Suppressor macrophage treated with lipopolysaccharide for 4 hours (primary cell): Measurements from ENCODE around the gene PPP2R2C.

Experiments used
- DNase-seq: peaks from one replicate; pipeline ENCODE4 v3.0.0-alpha.2; 2020

Gene PPP2R2C

DNA sequence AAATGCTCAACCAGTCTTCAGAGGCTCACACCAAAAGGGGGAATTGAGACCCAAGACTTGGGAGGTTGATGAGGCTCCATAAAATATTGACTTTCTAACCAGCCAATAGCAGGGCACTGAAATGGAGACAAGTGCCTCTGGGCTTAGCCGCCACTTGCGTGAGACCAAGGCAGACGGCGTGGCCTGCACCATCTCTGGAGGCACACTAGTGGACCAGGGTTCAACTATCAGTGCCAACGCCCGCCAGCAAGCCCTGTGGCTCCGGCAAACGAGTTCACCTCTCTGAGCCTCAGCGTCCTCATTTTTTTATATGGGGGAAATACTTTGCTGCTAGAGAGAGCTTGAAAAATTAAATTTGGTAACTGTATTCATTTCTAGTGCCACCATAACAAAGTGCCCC, 50.3 kb downstream of the PPP2R2C start:
- no peak for DNase-seq

DNA sequence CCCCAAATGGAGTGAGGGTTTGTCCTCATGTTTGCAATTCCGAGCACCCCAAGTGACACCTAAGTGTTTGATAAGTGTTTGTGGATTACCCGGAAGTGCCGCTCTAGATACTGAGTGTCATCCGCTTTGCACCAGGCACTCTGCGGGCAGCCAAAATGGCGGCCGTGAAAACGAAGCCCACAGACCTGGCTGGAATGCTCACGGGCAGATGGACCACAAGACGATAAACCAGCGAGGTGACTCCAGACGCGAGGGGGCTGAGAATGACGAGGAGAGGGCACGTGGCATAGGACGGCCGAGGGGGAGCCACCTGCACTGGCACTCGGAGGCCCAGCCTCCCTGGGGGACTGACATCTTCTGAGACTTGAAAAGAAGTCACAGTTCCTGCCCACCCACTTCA, 51.0 kb downstream of the PPP2R2C start:
- no peak for DNase-seq

DNA sequence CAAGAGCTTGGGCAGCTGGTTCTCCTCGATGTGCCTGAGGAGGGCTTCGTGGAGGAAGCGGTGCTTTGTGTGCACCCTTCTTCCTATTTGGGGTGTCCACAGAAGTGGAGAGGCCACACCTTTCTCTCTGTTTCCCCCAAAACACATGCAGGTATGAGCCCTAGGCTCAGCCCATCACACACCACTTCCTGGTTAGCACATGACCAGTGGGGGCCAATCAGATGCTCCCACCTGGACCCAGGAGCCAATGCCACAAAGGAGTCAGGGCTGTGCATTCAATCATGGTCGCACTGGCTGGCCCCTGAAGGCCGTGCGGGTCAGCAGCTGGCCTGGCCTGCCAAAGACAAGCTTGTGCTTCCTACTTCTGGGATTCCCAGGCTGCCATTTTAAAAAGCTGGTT, 51.4 kb downstream of the PPP2R2C start:
- DNase-seq: no peak

DNA sequence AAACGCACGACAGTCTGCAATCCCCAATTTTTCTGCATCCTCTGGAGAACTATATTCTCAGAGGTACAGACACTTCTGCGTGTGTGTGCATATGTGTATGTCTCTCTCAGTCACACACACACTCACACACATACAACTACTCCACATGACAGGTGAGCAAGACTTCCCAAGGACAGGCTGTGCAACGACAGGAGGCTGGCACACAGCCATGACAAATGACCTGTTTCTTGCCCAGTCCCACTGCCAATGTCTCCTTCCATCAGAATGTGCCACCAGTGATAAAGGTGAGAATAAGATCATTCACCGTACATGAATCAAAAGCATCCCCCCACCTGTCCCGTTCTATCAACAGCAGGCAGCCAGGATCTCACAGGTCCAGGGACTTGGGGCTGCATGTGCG, 52.4 kb downstream of the PPP2R2C start:
- no peak for DNase-seq

DNA sequence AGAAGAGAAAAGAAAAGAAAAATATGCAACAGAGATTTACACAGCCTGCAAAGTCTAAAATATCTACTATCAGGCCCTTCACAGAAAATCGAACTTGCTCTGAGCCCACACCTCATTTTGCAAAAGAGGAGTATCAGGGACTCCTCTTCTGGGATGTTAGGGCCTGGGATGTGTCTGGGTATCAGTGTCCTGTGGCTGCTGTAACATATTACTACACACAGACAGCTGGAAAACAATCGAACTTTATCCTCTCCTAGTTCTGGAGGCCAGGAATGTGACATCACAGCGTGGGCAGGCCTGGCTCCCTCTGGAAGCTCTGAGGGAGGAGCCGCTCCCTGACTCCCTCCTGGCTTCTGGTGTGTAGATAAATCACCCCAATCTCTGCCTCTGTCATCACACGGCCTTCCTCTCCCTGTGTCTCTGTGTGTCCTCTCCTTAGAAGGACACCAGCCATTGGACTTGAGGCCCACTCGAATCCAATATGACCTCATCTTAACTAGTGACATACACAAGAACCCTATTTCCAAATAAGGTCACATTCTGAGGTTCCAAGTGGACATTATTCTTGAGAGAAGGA, 52.9 kb downstream of the PPP2R2C start:
- DNase-seq: no peak

DNA sequence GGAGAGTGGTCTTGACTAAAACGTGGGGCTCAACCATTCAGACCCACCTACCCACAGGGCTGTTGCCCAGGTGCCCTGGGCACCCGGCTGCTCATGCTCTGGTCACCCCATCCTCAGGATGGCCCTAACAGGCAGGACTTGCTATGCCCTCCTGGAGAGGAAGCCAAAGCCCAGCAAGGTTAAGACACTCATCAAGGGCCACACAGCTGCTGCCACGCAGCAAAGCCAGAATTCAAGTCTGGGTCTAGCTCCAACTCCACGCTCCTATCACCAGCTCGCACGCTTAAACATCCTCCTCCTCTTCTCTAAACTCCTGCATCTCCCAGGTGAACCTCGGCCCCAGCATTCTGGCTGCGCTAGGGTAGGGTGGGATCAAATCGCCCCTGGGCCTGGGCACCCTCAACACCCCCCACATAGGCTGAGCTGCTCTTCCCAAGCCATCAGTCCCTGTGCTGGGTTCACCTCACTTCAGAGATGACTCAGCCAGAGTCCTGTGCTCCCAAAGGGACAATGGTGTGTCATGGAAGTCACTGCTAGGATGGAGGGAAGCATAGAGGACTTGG, 54.1 kb downstream of the PPP2R2C start:
- no peak for DNase-seq

DNA sequence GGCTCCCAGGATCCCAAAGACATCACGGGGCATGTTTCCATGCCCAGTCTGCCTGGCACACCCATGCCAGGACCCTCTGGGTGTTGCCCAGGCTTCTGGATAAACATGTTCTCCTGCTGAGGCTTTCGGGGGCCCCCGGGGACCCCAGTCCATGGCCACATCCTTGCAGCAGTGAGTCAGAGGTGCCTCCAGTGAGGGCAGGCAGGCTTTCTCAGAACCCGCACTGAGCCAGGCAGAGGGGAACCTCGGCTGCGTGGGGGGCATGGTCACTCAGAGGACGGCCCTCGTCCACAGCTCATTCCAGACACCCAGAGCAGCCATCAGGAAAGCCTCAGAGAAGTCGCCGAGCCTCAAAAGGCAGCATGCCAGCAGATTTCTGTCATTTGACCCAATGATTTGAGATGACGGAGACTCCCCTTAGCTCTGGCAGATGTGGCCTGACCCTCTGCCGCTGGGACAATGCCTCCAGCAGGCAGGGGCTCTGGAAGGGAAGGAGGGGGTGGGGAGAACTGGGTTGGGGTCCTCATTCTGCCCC, 54.8 kb downstream of the PPP2R2C start:
- DNase-seq: no peak

DNA sequence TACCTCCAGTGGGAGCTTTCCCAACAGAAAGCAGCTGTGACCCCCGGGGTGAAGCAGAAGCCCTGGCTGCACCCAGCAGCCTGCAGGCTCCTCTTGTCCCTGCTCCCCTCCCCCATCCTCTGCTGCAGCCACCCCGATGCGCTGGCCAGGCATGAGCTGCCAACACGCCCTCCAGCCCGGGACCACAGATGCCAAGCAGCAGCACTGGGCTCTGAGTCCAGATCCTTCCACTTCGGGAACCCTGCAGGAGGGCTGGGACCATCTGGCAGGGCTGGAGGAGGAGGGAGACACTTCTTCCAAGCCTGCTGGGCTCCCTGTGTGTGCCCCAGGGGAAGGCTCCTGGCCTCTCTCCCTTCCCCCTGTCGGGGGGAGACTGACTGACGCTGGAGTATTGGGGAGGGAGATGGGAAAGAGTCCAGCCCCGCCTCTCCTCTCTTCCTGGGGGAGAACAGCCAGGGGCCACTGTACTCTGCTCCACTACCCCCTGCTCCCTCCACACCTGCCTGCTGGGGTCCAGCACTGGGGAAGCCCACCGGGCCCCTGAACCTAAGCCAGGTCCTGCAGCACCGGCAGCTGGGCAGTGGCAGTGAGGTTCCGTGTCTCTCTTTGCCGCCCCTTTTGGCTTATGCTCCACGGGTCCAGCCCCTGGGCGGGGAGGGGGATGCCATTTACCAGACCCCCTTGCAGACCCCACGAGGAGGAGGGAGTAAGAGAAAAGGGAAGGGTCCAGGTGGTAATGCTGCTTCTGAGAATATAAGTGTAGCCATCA, 55.7 kb downstream of the PPP2R2C start:
- DNase-seq: no peak

DNA sequence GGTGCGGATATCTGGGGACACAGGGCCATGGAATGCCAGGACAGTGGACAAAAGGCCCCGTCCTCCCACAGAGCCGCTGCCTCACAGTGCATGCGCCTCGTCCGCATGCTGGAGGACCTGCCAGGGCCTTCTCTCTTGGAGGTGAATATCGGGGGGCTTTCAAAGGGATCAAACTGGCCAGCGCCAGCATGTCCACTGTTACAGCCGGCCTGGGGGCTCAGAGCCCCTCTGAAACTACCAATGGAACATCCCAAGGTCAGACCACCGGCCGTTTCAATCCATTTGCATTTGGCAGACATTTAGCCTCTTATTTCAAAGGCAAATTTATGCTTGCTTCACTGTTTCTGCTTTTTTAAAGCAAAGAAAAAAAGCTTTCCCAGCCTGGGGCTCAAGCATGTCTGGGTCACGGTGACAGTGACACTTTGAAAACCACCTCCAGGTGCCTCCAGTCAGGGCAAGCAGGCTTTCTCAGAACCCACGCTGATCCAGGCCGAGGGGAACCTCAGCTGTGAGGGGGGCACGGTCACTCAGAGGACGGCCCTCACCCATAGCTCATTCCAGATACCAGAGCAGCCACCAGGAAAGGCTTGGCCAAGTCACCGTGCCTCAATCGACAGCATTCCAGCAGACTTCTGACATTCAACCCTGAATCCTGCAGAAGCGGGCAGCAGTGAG, 57.2 kb downstream of the PPP2R2C start:
- DNase-seq: no peak

DNA sequence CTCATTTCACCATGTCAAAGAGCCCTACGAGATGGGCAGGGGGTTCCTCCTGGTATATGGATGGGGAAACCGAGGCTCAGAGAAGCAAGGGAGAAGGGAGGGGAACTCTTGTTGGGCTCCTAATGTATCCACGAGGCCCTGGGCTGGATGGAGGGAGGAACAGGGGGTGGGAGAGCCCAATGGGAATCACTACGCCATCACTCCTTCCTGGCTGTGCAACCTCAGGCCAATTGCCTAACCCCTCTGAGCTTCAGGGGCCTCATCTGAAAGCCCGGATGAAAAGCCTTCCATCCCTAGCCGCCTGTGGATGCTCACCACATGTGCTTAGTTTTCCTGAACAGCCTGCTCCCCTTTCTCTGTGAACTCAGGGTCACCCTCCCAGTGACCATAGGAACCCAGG, 57.8 kb downstream of the PPP2R2C start:
- DNase-seq: no peak

DNA sequence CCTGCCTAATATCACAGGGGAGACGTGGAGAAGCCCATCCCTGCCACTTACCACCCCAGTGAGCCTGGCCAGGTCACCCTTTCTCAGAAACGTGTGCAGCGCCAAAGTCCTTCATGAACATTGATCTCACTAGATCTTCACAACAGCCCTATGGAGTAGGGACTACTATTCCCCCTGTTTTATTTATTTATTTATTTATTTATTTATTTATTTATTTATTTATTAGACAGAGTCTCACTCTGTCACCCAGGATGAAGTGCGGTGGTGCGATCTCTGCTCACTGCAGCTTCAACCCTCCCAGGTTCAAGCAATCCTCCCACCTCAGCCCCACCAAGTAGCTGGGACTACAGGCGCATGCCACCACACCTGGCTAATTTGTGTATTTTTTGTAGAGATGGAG, 61.8 kb downstream of the PPP2R2C start:
- no peak for DNase-seq

DNA sequence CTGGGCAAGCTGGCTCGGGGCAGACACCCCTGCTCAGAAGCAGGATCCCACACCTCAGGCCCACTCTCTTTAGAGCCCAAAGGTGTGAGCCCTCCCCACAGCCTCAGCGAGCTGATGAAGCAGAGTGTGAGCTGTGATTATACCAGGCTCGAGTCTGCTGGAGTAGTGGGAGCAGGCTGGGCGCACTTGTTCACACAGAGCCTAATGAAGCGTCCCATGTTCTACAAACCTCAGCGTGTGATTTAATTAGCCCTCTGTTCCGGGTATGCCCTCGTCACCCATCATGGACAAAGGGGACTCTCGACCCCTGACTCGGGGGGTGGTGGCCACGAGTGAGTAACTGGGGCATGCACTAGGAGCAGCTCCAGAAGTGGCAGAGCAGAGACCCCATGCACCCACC, 62.3 kb downstream of the PPP2R2C start:
- no peak for DNase-seq

DNA sequence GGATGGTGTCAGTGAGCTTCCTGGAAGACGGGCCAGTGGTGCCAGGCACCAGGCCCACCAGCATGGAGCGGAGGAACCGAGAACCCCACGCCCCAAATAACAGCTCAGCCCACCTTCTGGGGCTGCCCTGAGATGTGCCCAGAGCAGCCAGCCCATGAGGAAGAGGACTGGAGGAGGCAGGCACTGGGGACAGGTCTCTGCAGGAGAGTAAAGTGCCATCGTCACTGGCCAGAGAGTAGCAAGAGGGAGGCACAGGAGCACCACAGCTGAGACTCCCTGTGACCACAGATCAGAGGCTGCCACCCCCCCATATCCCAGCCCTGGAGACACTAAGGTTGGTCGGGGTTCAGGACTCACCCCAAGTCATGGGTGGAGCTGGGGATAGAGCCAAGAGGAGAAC, 63.0 kb downstream of the PPP2R2C start:
- no peak for DNase-seq

DNA sequence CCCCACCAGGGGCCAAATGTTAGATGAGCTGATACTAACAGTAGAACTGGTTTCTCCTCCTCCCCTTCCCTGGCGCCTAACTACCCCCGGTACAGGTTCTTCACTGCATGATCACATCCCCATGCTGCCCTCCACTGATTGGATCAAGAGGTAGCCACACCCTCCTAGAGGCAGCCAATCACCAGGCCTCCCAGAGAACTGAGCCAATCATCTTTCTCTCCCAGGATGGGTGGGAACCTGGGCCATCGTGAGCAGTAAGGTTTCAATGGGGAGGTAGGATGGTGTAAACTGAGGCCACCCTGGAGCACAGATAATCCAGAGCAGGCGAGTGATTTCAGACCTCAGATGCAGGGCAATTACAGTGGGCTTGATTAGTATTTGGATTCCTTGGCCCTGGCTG, 64.2 kb downstream of the PPP2R2C start:
- DNase-seq: no peak

DNA sequence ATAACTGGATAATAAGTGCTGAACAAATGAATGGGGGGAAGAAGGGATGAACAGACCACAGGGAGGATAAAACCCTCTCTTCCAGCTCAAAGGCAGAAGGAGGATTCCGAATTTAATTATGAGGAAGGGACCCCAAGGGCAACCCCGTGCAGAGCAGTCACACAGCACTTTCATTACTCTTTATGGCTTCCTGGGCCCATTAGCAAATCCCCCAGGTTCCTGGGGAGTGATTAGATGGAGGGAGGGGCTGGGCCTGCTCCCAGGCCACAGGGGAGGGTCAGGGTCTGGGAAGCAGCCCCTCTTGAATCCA, 67.1 kb downstream of the PPP2R2C start:
- no peak for DNase-seq

DNA sequence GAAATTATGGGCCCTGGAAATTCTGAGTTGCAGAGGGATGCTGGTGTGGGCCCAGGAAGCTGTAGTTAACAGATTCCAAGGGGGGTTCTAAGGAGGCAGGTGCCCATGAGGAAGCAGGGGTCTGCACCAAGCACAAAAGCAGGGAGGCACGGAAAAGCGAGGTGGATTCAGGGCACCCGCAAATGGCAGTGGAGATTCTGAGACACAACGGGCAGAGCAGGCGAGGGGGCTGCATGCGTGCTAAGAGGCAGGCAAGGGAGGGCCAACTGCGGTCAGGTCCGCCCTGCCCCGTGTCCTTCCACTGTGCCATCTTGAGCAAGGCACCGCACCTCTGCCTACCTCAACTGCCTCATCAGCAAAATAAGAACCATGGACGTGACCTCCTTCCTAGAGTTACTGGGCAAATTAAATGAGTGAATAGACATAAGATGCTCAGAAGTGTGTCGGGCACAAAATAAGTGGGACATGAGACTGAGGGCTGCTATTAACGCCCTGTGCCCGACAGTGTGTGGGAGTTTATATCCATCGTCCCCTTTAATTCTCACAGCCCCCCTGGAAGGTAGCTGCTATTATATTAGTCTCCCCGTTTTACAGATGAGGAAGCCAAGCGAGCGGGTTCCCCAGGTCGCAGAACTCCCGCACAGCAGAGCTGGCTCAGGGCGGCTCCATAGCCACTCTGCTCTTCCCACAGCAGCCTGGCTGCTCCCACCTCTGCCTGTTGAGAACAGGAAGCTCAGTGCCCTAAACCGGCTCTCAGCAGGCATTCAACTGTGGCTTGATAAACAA, 67.6 kb downstream of the PPP2R2C start:
- no peak for DNase-seq

DNA sequence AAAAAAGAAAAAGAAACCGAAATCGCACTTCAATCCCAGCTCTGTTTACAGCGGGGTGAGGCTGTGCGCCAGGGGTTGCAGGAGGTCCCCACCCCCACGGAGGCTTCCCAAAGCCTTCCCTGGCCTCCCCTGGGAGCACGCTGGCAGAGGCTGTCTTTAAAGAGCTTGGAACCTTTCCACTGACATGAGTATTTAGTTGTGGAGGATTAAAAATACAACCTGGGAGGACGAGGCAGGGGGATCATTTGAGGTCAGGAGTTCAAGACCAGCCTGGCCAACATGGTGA, 69.1 kb downstream of the PPP2R2C start:
- DNase-seq: no peak

DNA sequence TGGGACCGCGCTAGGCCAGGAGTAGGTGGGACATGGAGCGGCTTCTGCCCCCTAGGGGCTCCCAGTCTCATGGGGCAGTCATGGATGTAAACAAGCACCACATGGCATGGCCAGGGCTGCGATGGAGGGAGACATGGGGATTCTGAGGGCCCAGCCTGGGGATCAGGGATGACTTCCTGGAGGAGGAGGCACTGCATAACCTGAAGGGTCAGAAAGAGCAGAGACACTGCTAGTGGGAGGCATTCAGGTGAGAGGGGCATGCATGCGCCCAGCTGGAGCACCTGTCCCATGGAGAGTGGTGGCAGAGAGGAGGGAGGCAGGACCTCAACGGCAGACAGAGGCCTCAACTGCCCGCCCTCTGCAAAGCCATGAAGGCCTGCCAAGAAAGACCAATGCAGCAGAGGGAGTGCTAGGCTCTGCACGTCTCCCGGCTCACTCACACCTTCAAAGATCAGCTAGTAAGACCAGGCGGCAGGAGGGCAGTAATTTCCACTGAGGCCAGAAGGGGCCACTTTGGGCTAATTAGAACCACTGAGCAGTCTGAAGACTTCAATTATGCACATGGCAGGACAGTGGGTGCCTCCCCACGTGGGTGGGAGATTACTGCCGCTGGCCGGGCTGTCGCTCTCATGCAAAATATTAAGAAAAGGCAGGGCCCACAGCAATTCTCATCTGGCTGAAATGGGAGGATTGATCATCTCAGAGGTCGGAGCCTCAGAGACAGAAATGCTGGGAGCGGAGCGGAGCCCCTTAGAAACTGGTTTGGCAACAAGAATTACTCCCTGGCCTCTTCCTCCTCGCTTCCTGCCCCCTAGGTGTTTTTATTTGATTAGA, 69.6 kb downstream of the PPP2R2C start:
- no peak for DNase-seq

DNA sequence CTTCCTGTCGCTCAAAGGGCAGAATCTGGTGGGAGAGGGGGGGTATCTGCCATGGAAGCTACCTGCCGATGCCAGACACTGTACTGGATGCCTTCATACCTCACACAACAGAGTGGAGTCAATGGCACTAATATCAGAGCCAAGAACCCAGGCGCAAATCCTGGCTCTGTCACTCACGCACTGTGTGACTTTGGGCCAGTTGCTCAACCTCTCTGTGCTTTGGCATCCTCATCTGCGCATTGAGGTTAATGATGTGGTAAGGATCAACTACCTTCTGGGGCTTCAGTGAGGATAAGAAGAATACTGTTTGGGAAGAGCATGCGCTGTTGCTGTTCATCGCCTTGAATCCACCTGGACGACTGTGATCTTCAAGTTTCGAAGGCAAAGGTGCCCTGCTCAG, 70.6 kb downstream of the PPP2R2C start:
- no peak for DNase-seq

DNA sequence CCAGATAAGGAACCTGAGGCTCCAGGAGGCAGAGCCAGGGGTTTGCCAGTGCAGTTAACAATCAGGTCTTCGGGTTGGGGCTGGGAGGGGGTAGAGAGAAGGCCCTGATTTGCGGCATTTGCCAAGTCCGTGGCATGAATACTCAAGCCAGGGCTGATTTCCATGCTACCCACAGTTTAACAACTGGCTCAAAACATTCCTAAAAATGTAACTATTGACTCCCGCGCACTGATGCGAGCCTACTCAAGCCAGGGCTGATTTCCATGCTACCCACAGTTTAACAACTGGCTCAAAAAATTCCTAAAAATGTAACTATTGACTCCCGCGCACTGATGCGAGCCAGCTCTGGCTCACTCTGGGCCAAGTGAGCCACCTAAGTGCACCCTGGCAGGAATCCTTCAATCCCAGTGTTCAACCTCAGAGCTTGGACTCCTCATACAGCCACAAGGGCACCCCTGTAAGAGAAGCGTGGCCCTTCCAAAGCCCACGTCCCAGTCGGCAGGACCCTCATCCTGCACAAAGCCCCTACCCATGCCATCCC, 75.6 kb downstream of the PPP2R2C start:
- DNase-seq: no peak

DNA sequence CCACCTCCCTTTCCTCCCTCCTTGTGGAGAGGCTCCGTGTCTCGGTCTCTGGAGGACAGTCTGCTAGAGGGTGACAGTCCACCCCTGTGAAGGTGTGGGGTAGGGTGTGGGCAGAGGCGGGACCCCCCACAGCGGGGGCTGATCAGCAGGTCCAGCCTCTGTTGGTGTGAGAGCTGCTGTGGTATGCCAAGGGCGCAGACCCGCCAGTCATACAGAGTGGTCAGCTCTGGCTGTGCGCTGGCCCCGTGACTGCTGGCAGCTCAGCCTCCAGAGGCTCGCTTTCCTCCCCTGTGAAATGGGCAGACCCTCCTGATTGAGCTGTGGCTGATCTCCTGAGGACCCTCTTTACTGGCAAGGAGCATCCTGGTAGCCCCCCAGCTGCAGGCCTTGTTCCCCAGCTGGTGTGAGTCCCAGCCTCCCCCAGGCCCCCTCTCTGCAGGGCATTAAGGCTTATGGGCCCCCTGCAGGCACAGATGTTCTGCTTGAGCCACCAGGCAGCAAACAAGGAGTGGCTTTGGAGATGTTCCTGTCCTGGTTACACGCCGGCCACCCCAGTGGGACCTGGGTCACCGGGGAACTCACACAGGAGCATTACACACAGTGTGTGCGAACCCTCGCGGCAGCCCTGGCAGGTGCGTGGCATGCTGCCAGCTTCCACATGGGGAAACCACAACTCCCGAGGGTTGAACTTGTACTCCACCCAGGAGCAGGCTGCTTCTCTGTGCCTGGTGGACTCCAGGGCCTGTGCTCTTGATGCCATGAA, 76.8 kb downstream of the PPP2R2C start:
- DNase-seq: no peak
